Uterus (tissue), 2 donors: ENCODE measurements around the gene COL8A1.

Experiments
- CTCF ChIP-seq, 4 experiments: fragments of 200-600 bp in 2 of 4; fragments of 450-650 bp in 2 of 4; sonication (generic) in 2 of 4; IDR thresholded peaks; one replicate each; pipeline ENCODE4 v1.5.1; 2016 to 2019; ENCODE audit warnings: antibody characterized with exemption in 4 of 4, mild to moderate bottlenecking in 2 of 4, moderate library complexity in 1 of 4
- POLR2A ChIP-seq, 2 donors: fragments of 450-650 bp; IDR thresholded peaks; one replicate each; pipeline ENCODE4 v1.6.1; 2016; ENCODE audit warnings: antibody characterized with exemption in 2 of 2, mild to moderate bottlenecking in 1 of 2, moderate library complexity in 1 of 2

DNA sequence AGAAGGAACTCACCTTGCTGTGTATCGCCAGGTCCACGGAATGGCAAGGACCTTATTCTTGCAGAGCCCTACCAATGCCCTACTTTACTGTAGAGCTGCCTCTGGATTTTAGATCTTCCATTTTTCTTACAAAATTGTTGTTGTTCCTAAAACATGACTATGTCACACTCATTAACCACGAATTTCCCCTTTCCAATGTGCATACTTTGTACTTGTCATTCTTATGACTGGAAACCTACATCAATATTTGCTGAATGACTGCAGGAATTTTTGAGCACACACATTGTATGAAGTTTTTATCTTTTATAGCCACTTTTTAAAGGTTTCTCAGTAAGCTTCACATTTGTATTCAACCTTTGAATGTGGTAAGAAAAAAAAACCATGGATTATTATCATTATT is 143.4 kb downstream of the COL8A1 start:
- TF ChIP-seq POLR2A (IDR thresholded peaks at IDR 0.05) (no peak), CTCF (IDR thresholded peaks at IDR 0.05) (no peak)
